Fibroblast of villous mesenchyme (primary cell): ENCODE results near the gene DYNC1I1. TPM values are rescaled to one million over a fixed set of nuclear protein-coding genes. Genes with fewer than 3 reads are reported as not detected.

Experiments used
- DNase-seq: peaks from one replicate; pipeline ENCODE4 v3.0.0-alpha.2; 2010; ENCODE audit warnings: low read depth
- H3K4me3 ChIP-seq: 2 replicates; pipeline ENCODE4 v1.5.1; 2011; ENCODE audit warnings: low read depth, mild to moderate bottlenecking, low read length
- CTCF ChIP-seq: IDR thresholded peaks from 2 replicates; pipeline ENCODE4 v1.5.1; 2012; ENCODE audit warnings: low read depth, mild to moderate bottlenecking, low read length; ENCODE audit not compliant: insufficient read depth
- total RNA-seq: library from RNA; depleted of rRNA; stranded (reverse); fragments of >200 nt; gene quantifications from 2 replicates; pipeline ENCODE4 v1.2.3, GENCODE V29; 2012

The DYNC1I1 gene
- total RNA-seq, 1 donor, result 0.43 TPM

GRCh38 chr7:95802270-95802669 is 29.9 kb downstream of the DYNC1I1 start:
- no peak overlapping the region for H3K4me3 ChIP-seq
- DNase-seq, result no peak
- no peak for TF ChIP-seq CTCF

- no peak overlapping the region for H3K4me3 ChIP-seq
- no peak for DNase-seq
- no peak for TF ChIP-seq CTCF
Measured at GRCh38 chr7:95804052-95804451, 31.7 kb downstream of the DYNC1I1 start.

GRCh38 chr7:95805909-95806308 is 33.6 kb downstream of the DYNC1I1 start:
- TF ChIP-seq CTCF, result no peak
- DNase-seq, result no peak
- H3K4me3 ChIP-seq, result no peak overlapping the region

- no peak overlapping the region for H3K4me3 ChIP-seq
- TF ChIP-seq CTCF, result no peak
- DNase-seq, result no peak
Measured at GRCh38 chr7:95808396-95808795, 36.0 kb downstream of the DYNC1I1 start.

GRCh38 chr7:95811846-95812445 is 39.6 kb downstream of the DYNC1I1 start:
- DNase-seq, result no peak
- no peak for TF ChIP-seq CTCF
- H3K4me3 ChIP-seq, result no peak overlapping the region

GRCh38 chr7:95814721-95815120 is 42.4 kb downstream of the DYNC1I1 start:
- DNase-seq, result no peak

More at GRCh38 chr7:95814721-95815120, 42.4 kb downstream of the DYNC1I1 start:
- no peak for TF ChIP-seq CTCF
- H3K4me3 ChIP-seq, result no peak overlapping the region
